Gastrocnemius medialis (tissue), 4 donors: Measurements from ENCODE around the gene THY1.
"Not testable (repeated sequence)": the region's sequence is repeated elsewhere in the genome, so short reads cannot be mapped to it uniquely, and the experiment has no call there.

Experiments
- CTCF ChIP-seq, 5 experiments: fragments of 450-650 bp in 3 of 5; fragments of 200-600 bp in 2 of 5; sonication (generic) in 2 of 5; IDR thresholded peaks in 4 of 5; conservative IDR thresholded peaks in 1 of 5; 1 replicate in 4 of 5; 2 replicates in 1 of 5; pipeline ENCODE4 v1.5.1; 2016 to 2019; ENCODE audit warnings: antibody characterized with exemption in 5 of 5, mild to moderate bottlenecking in 3 of 5, moderate library complexity in 3 of 5
- POLR2A ChIP-seq, 2 donors: fragments of 450-650 bp; IDR thresholded peaks; one replicate each; pipeline ENCODE4 v1.6.1; 2017; ENCODE audit warnings: antibody characterized with exemption in 2 of 2, mild to moderate bottlenecking in 2 of 2, moderate library complexity in 2 of 2

GRCh38 chr11:119455241-119455640 lies 32.3 kb upstream of the THY1 start:
- TF ChIP-seq CTCF (IDR thresholded peaks at IDR 0.05 in 4 of 5, conservative IDR thresholded peaks at IDR 0.05 in 1 of 5); POLR2A (IDR thresholded peaks at IDR 0.05): not testable (repeated sequence)
